GM10847 (cell line): ENCODE data around the gene VCAM1.

Source experiments
- POLR2A ChIP-seq: IDR thresholded peaks from 2 replicates; pipeline ENCODE4 v1.6.1; 2011; ENCODE audit not compliant: insufficient read length; ENCODE audit errors: extremely low read depth

The VCAM1 gene

GRCh38 chr1:100719490-100719889, at the start of gene VCAM1:
Gene VCAM1, plus strand, starts transcription at chr1:100719742. Its CDS starts 119 bp downstream, at chr1:100719861.
- no peak for TF ChIP-seq POLR2A

- TF ChIP-seq POLR2A, result no peak
Observed at GRCh38 chr1:100670083-100670482, 49.5 kb upstream of the VCAM1 start.

GRCh38 chr1:100671601-100672000, 47.9 kb upstream of the VCAM1 start:
- TF ChIP-seq POLR2A, result no peak

GRCh38 chr1:100683448-100684349, 35.8 kb upstream of the VCAM1 start:
- TF ChIP-seq POLR2A, result no peak

- no peak for TF ChIP-seq POLR2A
Observed at GRCh38 chr1:100699744-100700143, 19.8 kb upstream of the VCAM1 start.

- no peak for TF ChIP-seq POLR2A
Observed at GRCh38 chr1:100700586-100700985, 19.0 kb upstream of the VCAM1 start.

- TF ChIP-seq POLR2A, result no peak
Observed at GRCh38 chr1:100703052-100703451, 16.5 kb upstream of the VCAM1 start.

- TF ChIP-seq POLR2A, result no peak
Observed at GRCh38 chr1:100703716-100704115, 15.8 kb upstream of the VCAM1 start.

- TF ChIP-seq POLR2A, result no peak
Observed at GRCh38 chr1:100704473-100704872, 15.1 kb upstream of the VCAM1 start.

- TF ChIP-seq POLR2A, result no peak
Observed at GRCh38 chr1:100706296-100706695, 13.2 kb upstream of the VCAM1 start.

- no peak for TF ChIP-seq POLR2A
Observed at GRCh38 chr1:100706856-100707255, 12.7 kb upstream of the VCAM1 start.

GRCh38 chr1:100708476-100709062, 11.0 kb upstream of the VCAM1 start:
- TF ChIP-seq POLR2A, result no peak

GRCh38 chr1:100710906-100711682, 8.4 kb upstream of the VCAM1 start:
- TF ChIP-seq POLR2A, result no peak

GRCh38 chr1:100713626-100714025, 5.9 kb upstream of the VCAM1 start:
- TF ChIP-seq POLR2A, result no peak

GRCh38 chr1:100714599-100714998, 4.9 kb upstream of the VCAM1 start:
- no peak for TF ChIP-seq POLR2A

- no peak for TF ChIP-seq POLR2A
Observed at GRCh38 chr1:100717218-100717617, 2.3 kb upstream of the VCAM1 start.
